Ishikawa (cell line): ENCODE results near the gene MYO19.

Experiments used
- CEBPB ChIP-seq: IDR thresholded peaks from 2 replicates; pipeline ENCODE4 v1.6.1; 2012
- CREB1 ChIP-seq: IDR thresholded peaks from 2 replicates; pipeline ENCODE4 v1.6.1; 2012; ENCODE audit warnings: low read depth
- EGR1 ChIP-seq: IDR thresholded peaks from 2 replicates; pipeline ENCODE4 v1.6.1; 2012
- EP300 ChIP-seq: IDR thresholded peaks from 2 replicates; pipeline ENCODE4 v1.6.1; 2012; ENCODE audit warnings: borderline replicate concordance
- FOXM1 ChIP-seq: IDR thresholded peaks from 2 replicates; pipeline ENCODE4 v1.6.1; 2012; ENCODE audit warnings: low read depth, borderline replicate concordance
- MAX ChIP-seq: IDR thresholded peaks from 2 replicates; pipeline ENCODE4 v1.6.1; 2012
- NFIC ChIP-seq: IDR thresholded peaks from 2 replicates; pipeline ENCODE4 v1.6.1; 2012
- RAD21 ChIP-seq: IDR thresholded peaks from 2 replicates; pipeline ENCODE4 v1.6.1; 2012; ENCODE audit warnings: low read depth
- TAF1 ChIP-seq: IDR thresholded peaks from 2 replicates; pipeline ENCODE4 v1.6.1; 2012; ENCODE audit warnings: low read depth, mild to moderate bottlenecking
- TCF12 ChIP-seq: IDR thresholded peaks from 2 replicates; pipeline ENCODE4 v1.6.1; 2012; ENCODE audit warnings: low read depth
- TEAD4 ChIP-seq: IDR thresholded peaks from 2 replicates; pipeline ENCODE4 v1.6.1; 2012
- USF1 ChIP-seq: IDR thresholded peaks from 2 replicates; pipeline ENCODE4 v1.6.1; 2012
- YY1 ChIP-seq: IDR thresholded peaks from 2 replicates; pipeline ENCODE4 v1.6.1; 2012; ENCODE audit warnings: low read depth
- ZBTB7A ChIP-seq: IDR thresholded peaks from 2 replicates; pipeline ENCODE4 v1.6.1; 2012; ENCODE audit warnings: low read depth
- TF ChIP-seq, protein P1 (sequence below): IDR thresholded peaks from 2 replicates; pipeline ENCODE4 v1.6.1; 2012; ENCODE audit warnings: low read depth, mild to moderate bottlenecking

MYO19 gene

DNA sequence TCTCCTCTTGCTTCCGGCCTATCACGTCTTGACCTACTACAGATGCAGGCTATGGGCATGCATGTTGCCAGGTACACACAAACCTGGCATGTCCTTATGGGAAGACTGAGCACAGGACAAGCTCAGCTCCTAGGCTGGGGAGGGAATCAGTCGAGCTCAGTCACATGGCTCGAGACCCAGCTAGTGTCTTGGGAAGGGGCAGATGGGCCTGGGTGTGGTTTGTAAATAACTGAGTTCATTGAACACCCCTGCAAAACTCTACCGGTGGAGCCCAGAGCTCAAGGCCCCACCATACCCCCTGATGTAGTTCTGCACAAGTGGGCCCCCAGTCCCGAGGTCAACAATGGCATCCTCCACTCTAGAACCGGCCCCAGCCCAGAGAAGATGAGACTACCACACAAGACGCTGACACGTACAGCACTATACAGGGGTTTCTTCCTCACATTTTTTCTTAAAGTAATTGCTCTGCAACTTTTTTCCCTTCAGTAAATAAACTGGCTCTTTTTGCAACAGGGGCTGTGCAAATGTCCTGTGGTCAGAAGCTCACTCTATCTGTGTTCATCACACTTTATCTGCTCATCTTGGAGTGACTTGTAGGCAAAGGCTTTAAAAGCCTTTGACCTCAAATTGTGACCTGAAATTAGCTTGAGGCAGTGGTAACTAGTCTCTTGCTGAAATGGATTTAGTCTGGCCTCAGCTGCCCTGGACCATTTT is 25.2 kb downstream of the MYO19 start:
- no peak for TF ChIP-seq USF1
- no peak for TF ChIP-seq TEAD4
- TF ChIP-seq MAX: no peak
- no peak for TF ChIP-seq NFIC
- no peak for TF ChIP-seq TCF12
- TF ChIP-seq, protein P1, sequence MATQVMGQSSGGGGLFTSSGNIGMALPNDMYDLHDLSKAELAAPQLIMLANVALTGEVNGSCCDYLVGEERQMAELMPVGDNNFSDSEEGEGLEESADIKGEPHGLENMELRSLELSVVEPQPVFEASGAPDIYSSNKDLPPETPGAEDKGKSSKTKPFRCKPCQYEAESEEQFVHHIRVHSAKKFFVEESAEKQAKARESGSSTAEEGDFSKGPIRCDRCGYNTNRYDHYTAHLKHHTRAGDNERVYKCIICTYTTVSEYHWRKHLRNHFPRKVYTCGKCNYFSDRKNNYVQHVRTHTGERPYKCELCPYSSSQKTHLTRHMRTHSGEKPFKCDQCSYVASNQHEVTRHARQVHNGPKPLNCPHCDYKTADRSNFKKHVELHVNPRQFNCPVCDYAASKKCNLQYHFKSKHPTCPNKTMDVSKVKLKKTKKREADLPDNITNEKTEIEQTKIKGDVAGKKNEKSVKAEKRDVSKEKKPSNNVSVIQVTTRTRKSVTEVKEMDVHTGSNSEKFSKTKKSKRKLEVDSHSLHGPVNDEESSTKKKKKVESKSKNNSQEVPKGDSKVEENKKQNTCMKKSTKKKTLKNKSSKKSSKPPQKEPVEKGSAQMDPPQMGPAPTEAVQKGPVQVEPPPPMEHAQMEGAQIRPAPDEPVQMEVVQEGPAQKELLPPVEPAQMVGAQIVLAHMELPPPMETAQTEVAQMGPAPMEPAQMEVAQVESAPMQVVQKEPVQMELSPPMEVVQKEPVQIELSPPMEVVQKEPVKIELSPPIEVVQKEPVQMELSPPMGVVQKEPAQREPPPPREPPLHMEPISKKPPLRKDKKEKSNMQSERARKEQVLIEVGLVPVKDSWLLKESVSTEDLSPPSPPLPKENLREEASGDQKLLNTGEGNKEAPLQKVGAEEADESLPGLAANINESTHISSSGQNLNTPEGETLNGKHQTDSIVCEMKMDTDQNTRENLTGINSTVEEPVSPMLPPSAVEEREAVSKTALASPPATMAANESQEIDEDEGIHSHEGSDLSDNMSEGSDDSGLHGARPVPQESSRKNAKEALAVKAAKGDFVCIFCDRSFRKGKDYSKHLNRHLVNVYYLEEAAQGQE: no peak

DNA sequence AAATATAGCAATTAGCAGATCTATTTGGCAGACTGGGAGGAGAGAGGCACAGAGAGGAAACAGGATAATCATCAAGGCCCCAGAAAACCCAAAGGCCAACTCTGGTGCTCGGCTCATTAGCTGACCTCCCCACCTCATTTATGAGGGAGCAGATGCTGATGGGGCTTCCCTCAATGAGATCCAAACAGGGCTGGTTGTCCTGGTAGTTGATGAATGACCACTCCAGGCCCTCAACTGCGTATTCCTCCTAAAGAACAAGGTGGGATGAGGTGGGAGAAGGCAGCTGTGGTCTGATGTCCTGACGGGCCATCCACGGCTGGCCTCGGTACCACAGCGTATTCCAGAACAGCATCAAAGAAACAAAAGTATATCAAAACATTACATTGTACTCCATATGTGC is 27.4 kb downstream of the MYO19 start:
- TF ChIP-seq, protein P1: no peak
- TF ChIP-seq USF1: no peak
- TF ChIP-seq NFIC: no peak
- no peak for TF ChIP-seq ZBTB7A
- TF ChIP-seq YY1: no peak
- no peak for TF ChIP-seq TEAD4
- no peak for TF ChIP-seq EP300
- no peak for TF ChIP-seq RAD21
- no peak for TF ChIP-seq TAF1
- no peak for TF ChIP-seq CREB1
- TF ChIP-seq TCF12: no peak
- TF ChIP-seq CEBPB: no peak
- TF ChIP-seq EGR1: no peak
- TF ChIP-seq MAX: no peak
- TF ChIP-seq FOXM1: no peak

DNA sequence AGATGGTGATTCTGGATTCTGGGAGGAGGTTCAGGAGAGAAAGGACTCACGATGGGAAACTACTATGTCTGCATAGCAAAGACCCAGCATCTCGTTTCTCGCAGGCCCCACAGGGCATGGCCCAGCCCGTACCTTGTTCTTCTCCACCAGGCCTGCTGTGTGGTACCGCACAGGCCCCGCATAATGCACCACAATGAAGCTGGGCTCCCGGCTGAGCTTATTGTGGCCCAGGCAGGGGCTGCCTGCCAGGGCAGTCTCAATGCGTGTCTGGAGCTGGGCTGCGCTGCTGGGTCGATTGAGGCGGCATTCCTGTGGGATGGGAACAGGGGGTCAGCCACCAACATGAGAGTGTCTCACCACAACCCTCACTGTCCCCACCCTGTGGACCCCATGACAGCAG is 27.8 kb downstream of the MYO19 start:
- TF ChIP-seq CEBPB (no peak), FOXM1 (no peak), YY1 (no peak)
- TF ChIP-seq, protein P1: no peak

- TF ChIP-seq TAF1: no peak
- no peak for TF ChIP-seq NFIC
- no peak for TF ChIP-seq CREB1
- TF ChIP-seq EP300: no peak
- TF ChIP-seq, protein P1: no peak
- TF ChIP-seq RAD21: no peak
- TF ChIP-seq USF1: no peak
- no peak for TF ChIP-seq ZBTB7A
- TF ChIP-seq CEBPB: no peak
- TF ChIP-seq TEAD4: no peak
- TF ChIP-seq TCF12: no peak
- no peak for TF ChIP-seq YY1
- no peak for TF ChIP-seq FOXM1
- TF ChIP-seq EGR1: no peak
- TF ChIP-seq MAX: no peak
Measured at GRCh38 chr17:36506249-36506826, 28.3 kb downstream of the MYO19 start.
